GM19455 (cell line): ENCODE data around the gene C13orf46.
"Not testable (repeated sequence)": the region's sequence is repeated elsewhere in the genome, so short reads cannot be mapped to it uniquely, and the experiment has no call there.

ENCODE experiments used
- ATAC-seq: cut with Tn5 transposase; IDR thresholded peaks from one replicate; pipeline ENCODE4 v1.9.1; 2021; ENCODE audit not compliant: unreplicated experiment

C13orf46 gene

GRCh38 chr13:113973218-113974164, at the start of gene C13orf46:
Gene C13orf46, minus strand, starts transcription at chr13:113974076. Its CDS starts 79 bp downstream, at chr13:113973997.
- ATAC-seq: no peak

GRCh38 chr13:114022876-114023275, 49.0 kb upstream of the C13orf46 start:
- no peak for ATAC-seq

- no peak for ATAC-seq
Observed at GRCh38 chr13:114022309-114022669, 48.4 kb upstream of the C13orf46 start.

- ATAC-seq: no peak
Observed at GRCh38 chr13:114021464-114022308, 47.8 kb upstream of the C13orf46 start.

GRCh38 chr13:114020750-114021463, 47.0 kb upstream of the C13orf46 start:
- no peak for ATAC-seq

GRCh38 chr13:114020134-114020533, 46.3 kb upstream of the C13orf46 start:
- ATAC-seq: not testable (repeated sequence)

GRCh38 chr13:114019367-114019766, 45.5 kb upstream of the C13orf46 start:
- ATAC-seq: no peak

GRCh38 chr13:114018461-114019055, 44.7 kb upstream of the C13orf46 start:
- no peak for ATAC-seq

- no peak for ATAC-seq
Observed at GRCh38 chr13:114017966-114018365, 44.1 kb upstream of the C13orf46 start.

- no peak for ATAC-seq
Observed at GRCh38 chr13:114017028-114017630, 43.3 kb upstream of the C13orf46 start.

GRCh38 chr13:114016321-114017027, 42.6 kb upstream of the C13orf46 start:
- no peak for ATAC-seq

- no peak for ATAC-seq
Observed at GRCh38 chr13:114015969-114016295, 42.1 kb upstream of the C13orf46 start.

GRCh38 chr13:114015111-114015968, 41.5 kb upstream of the C13orf46 start:
- no peak for ATAC-seq

GRCh38 chr13:114013952-114014629, 40.2 kb upstream of the C13orf46 start:
- ATAC-seq: no peak

- ATAC-seq: no peak
Observed at GRCh38 chr13:114013336-114013735, 39.5 kb upstream of the C13orf46 start.

GRCh38 chr13:114012921-114013320, 39.0 kb upstream of the C13orf46 start:
- ATAC-seq: no peak

- ATAC-seq: no peak
Observed at GRCh38 chr13:114012141-114012540, 38.3 kb upstream of the C13orf46 start.

GRCh38 chr13:114011226-114011625, 37.4 kb upstream of the C13orf46 start:
- no peak for ATAC-seq
